ENCODE measurements around the gene PCDHA8.

DNA sequence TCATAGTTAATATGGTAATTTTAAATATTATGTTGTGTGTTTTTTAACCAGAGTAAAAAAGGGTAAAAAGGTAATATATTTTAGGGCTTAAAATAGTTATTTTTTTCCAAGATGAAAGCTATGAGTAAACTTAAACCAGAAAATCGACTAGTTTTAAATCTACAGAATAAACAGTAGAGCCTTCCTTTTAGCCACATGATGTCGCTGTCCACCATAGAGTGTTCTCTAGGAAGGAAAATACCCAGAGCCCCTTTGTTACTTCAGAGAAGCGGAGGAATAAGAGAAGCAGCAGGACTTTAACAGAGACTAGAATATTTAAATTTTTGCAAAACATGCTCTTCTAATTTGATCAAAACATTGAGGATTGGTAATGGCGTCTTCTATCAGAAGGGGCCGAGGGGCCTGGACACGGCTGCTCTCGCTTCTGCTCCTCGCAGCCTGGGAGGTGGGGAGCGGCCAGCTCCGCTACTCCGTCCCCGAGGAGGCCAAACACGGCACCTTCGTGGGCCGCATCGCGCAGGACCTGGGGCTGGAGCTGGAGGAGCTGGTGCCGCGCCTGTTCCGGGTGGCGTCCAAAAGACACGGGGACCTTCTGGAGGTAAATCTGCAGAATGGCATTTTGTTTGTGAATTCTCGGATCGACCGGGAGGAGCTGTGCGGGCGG, 46.3 kb upstream of the PCDHA8 start, which contains the start of gene PCDHA2:
- TF ChIP-seq, protein P1, sequence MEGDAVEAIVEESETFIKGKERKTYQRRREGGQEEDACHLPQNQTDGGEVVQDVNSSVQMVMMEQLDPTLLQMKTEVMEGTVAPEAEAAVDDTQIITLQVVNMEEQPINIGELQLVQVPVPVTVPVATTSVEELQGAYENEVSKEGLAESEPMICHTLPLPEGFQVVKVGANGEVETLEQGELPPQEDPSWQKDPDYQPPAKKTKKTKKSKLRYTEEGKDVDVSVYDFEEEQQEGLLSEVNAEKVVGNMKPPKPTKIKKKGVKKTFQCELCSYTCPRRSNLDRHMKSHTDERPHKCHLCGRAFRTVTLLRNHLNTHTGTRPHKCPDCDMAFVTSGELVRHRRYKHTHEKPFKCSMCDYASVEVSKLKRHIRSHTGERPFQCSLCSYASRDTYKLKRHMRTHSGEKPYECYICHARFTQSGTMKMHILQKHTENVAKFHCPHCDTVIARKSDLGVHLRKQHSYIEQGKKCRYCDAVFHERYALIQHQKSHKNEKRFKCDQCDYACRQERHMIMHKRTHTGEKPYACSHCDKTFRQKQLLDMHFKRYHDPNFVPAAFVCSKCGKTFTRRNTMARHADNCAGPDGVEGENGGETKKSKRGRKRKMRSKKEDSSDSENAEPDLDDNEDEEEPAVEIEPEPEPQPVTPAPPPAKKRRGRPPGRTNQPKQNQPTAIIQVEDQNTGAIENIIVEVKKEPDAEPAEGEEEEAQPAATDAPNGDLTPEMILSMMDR (conservative IDR thresholded peaks at IDR 0.05) = no peak
- TF ChIP-seq EZH2 (IDR thresholded peaks at IDR 0.05; ENCODE audit: low read depth) = no peak
